H1 (cell line): Measurements from ENCODE around the gene BRAT1. TPM values are rescaled to one million over a fixed set of nuclear protein-coding genes. Genes with fewer than 3 reads are reported as not detected.
"Not testable (repeated sequence)": the region's sequence is repeated elsewhere in the genome, so short reads cannot be mapped to it uniquely, and the experiment has no call there.

Experiments
- CTCF ChIA-PET: fragments of 300-600 bp; sonication (Branson Sonifier 250); formaldehyde crosslinking; loops from one replicate; lab custom pipeline; 2021; ENCODE audit not compliant: partially characterized antibody; lab: Charles Lee
- POLR2A ChIA-PET: fragments of 300-600 bp; sonication (Branson Sonifier 250); formaldehyde crosslinking; loops from one replicate; lab custom pipeline; 2021; ENCODE audit warnings: inconsistent platforms; ENCODE audit not compliant: partially characterized antibody; lab: Charles Lee
- DNase-seq, 2 experiments: peaks; one replicate each; pipeline versions ENCODE4 v3.0.0 to v3.0.0-alpha.2; 2010 to 2022; ENCODE audit warnings: low spot score in 2 of 2, low read depth in 1 of 2, mixed read lengths in 1 of 2
- FAIRE-seq: peaks from 2 replicates; lab custom pipeline; 2011; peaks lifted over from hg19 to GRCh38; lab: Jason Lieb, UNC
- H2AFZ ChIP-seq: 2 replicates; pipeline ENCODE4 v1.8.1; 2012; ENCODE audit warnings: low read length, inconsistent platforms
- H2AK5ac ChIP-seq: 2 replicates; pipeline ENCODE4 v1.6.1; 2013; ENCODE audit warnings: low read depth, low read length
- H2BK120ac ChIP-seq: replicated peaks from 2 replicates; pipeline ENCODE3; 2013; ENCODE audit warnings: low read depth, low read length, inconsistent platforms
- H2BK12ac ChIP-seq: 2 replicates; pipeline ENCODE4 v1.6.1; 2013; ENCODE audit warnings: low read depth, low read length
- H2BK15ac ChIP-seq: 2 replicates; pipeline ENCODE4 v1.6.1; 2013; ENCODE audit warnings: low read length
- H2BK20ac ChIP-seq: 2 replicates; pipeline ENCODE4 v1.6.1; 2013; ENCODE audit warnings: low read length
- H2BK5ac ChIP-seq: 2 replicates; pipeline ENCODE4 v1.6.1; 2013; ENCODE audit warnings: low read depth, low read length
- H3K14ac ChIP-seq: 2 replicates; pipeline ENCODE4 v1.6.1; 2013; ENCODE audit warnings: inconsistent platforms; ENCODE audit not compliant: insufficient read length
- H3K18ac ChIP-seq: 2 replicates; pipeline ENCODE4 v1.6.1; 2013; ENCODE audit warnings: low read length; ENCODE audit errors: extremely low read depth
- H3K23ac ChIP-seq: 2 replicates; pipeline ENCODE4 v1.6.1; 2013; ENCODE audit warnings: inconsistent platforms; ENCODE audit not compliant: insufficient read length
- H3K23me2 ChIP-seq: 2 replicates; pipeline ENCODE4 v1.6.1; 2013; ENCODE audit warnings: low read depth, low read length
- H3K27ac ChIP-seq: 2 replicates; pipeline ENCODE4 v1.6.1; 2011; ENCODE audit warnings: low read depth, low read length, inconsistent platforms
- H3K27me3 ChIP-seq, 4 experiments: replicated peaks in 1 of 4; 1 replicate in 1 of 4; 2 replicates in 3 of 4; pipeline versions ENCODE4 v1.6.1 to v1.8.1; 2011 to 2013; ENCODE audit warnings: low read length in 3 of 4, mild to moderate bottlenecking in 3 of 4, inconsistent platforms in 2 of 4, mixed read lengths in 2 of 4, moderate library complexity in 1 of 4; ENCODE audit not compliant: control insufficient read depth in 3 of 4, insufficient read depth in 3 of 4; ENCODE audit errors: extremely low read depth in 1 of 4
- H3K36me3 ChIP-seq, 4 experiments: 2 replicates each; pipeline versions ENCODE4 v1.6.1 to v1.8.1; 2011 to 2013; ENCODE audit warnings: mild to moderate bottlenecking in 4 of 4, low read length in 3 of 4, moderate library complexity in 2 of 4, control low read depth in 1 of 4, inconsistent platforms in 1 of 4; ENCODE audit not compliant: insufficient read depth in 4 of 4, control insufficient read depth in 2 of 4
- H3K4ac ChIP-seq: replicated peaks from 2 replicates; pipeline ENCODE3; 2013; ENCODE audit warnings: low read length, low read depth, mixed read lengths, inconsistent platforms; ENCODE audit not compliant: insufficient read length
- H3K4me1 ChIP-seq, 4 experiments: replicated peaks in 1 of 4; 1 replicate in 1 of 4; 2 replicates in 3 of 4; pipeline versions ENCODE4 v1.6.1 to v1.8.1; 2011 to 2013; ENCODE audit warnings: low read length in 3 of 4, inconsistent platforms in 2 of 4, mixed read lengths in 1 of 4; ENCODE audit not compliant: insufficient read depth in 4 of 4, control insufficient read depth in 3 of 4
- H3K4me2 ChIP-seq, 2 experiments: 2 replicates each; pipeline versions ENCODE4 v1.6.1 to v1.8.1; 2011 to 2013; ENCODE audit warnings: low read depth in 2 of 2, low read length in 2 of 2, control low read depth in 1 of 2, inconsistent platforms in 1 of 2, mild to moderate bottlenecking in 1 of 2; ENCODE audit not compliant: insufficient read depth in 1 of 2
- H3K4me3 ChIP-seq, 4 experiments: fragments of 200-600, 300-600 bp in 1 of 4; sonication (generic), shearing (Covaris generic), sonication (Bioruptor Twin) in 1 of 4; 2 replicates each; pipeline versions ENCODE4 v1.5.1 to v1.8.1; 2011 to 2016; ENCODE audit warnings: low read length in 4 of 4, low read depth in 3 of 4, control low read depth in 2 of 4, inconsistent platforms in 2 of 4, mild to moderate bottlenecking in 2 of 4, mixed read lengths in 1 of 4, moderate library complexity in 1 of 4; ENCODE audit not compliant: insufficient read depth in 2 of 4; ENCODE audit errors: extremely low read depth in 1 of 4
- H3K56ac ChIP-seq: replicated peaks from 2 replicates; pipeline ENCODE3; 2013; ENCODE audit warnings: low read depth, mild to moderate bottlenecking, mixed read lengths, low read length, inconsistent platforms; ENCODE audit not compliant: insufficient read length
- H3K79me1 ChIP-seq: 2 replicates; pipeline ENCODE4 v1.6.1; 2013; ENCODE audit warnings: low read depth, low read length, control low read depth
- H3K79me2 ChIP-seq, 2 experiments: 2 replicates each; pipeline versions ENCODE4 v1.6.1 to v1.8.1; 2012 to 2013; ENCODE audit warnings: low read length in 2 of 2, mild to moderate bottlenecking in 2 of 2, inconsistent platforms in 1 of 2; ENCODE audit not compliant: insufficient read depth in 2 of 2, control insufficient read depth in 1 of 2
- H3K9ac ChIP-seq, 4 experiments: replicated peaks in 1 of 4; 1 replicate in 1 of 4; 2 replicates in 3 of 4; pipeline versions ENCODE4 v1.6.1 to v1.8.1; 2011 to 2013; ENCODE audit warnings: low read depth in 3 of 4, low read length in 3 of 4, control low read depth in 2 of 4, mild to moderate bottlenecking in 2 of 4, moderate library complexity in 2 of 4, inconsistent platforms in 1 of 4; ENCODE audit errors: extremely low read depth in 1 of 4
- H3K9me3 ChIP-seq, 2 experiments: 2 replicates each; pipeline versions ENCODE4 v1.6.1 to v1.8.1; 2012 to 2013; ENCODE audit warnings: mild to moderate bottlenecking in 2 of 2, moderate library complexity in 2 of 2, control low read depth in 1 of 2, inconsistent platforms in 1 of 2, low read depth in 1 of 2, low read length in 1 of 2, mixed read lengths in 1 of 2; ENCODE audit not compliant: insufficient read depth in 2 of 2
- H4K20me1 ChIP-seq, 2 experiments: replicated peaks in 1 of 2; 2 replicates each; pipeline versions ENCODE3 to v1.8.1; 2011 to 2013; ENCODE audit warnings: inconsistent platforms in 2 of 2, low read length in 2 of 2, mild to moderate bottlenecking in 1 of 2; ENCODE audit not compliant: insufficient read depth in 2 of 2, control insufficient read depth in 1 of 2
- H4K5ac ChIP-seq: 2 replicates; pipeline ENCODE4 v1.6.1; 2013; ENCODE audit warnings: low read length, low read depth, mixed read lengths, inconsistent platforms; ENCODE audit not compliant: insufficient read length
- H4K8ac ChIP-seq: 2 replicates; pipeline ENCODE4 v1.8.0; 2013; ENCODE audit warnings: mild to moderate bottlenecking, moderate library complexity, low read length, inconsistent platforms; ENCODE audit not compliant: insufficient read depth; ENCODE audit errors: extremely low read depth
- H4K91ac ChIP-seq: replicated peaks from 2 replicates; pipeline ENCODE3; 2013; ENCODE audit warnings: low read length, mixed read lengths, inconsistent platforms; ENCODE audit not compliant: insufficient read length
- POLR2A ChIP-seq, 2 experiments: IDR thresholded peaks; 1 replicate in 1 of 2; 2 replicates in 1 of 2; pipeline ENCODE4 v1.6.1; 2011; ENCODE audit warnings: low read depth in 2 of 2, low read length in 2 of 2, mild to moderate bottlenecking in 2 of 2; ENCODE audit errors: control extremely low read depth in 1 of 2
- POLR2AphosphoS5 ChIP-seq: IDR thresholded peaks from 2 replicates; pipeline ENCODE4 v1.6.1; 2011; ENCODE audit warnings: low read depth, low read length
- WGBS, 2 experiments: shearing (Covaris generic) in 1 of 2; methylation state at CpG; one replicate each; pipeline versions ENCODE4 v1.1.6 to v1.1.7; 2013 to 2015; ENCODE audit warnings: low lambda C conversion rate in 2 of 2, mixed read lengths in 2 of 2, inconsistent platforms in 1 of 2, low coverage in 1 of 2, missing lambda C conversion rate in 1 of 2; ENCODE audit not compliant: insufficient replicate concordance in 2 of 2, insufficient coverage in 1 of 2, insufficient read length in 1 of 2; ENCODE audit errors: extremely low coverage in 1 of 2, missing lambda C conversion rate in 1 of 2; 5-methylcytosine and 5-hydroxymethylcytosine counted together
- polyA plus RNA-seq, 7 experiments: library from polyadenylated mRNA; depleted of rRNA in 3 of 7; stranded (reverse) in 5 of 7; unstranded in 2 of 7; fragments of >200 nt in 5 of 7; fragments of 200-250 nt in 2 of 7; gene quantifications; 1 replicate in 5 of 7; 2 replicates in 1 of 7; 4 replicates in 1 of 7; pipeline versions ENCODE4 v1.2.1 to v1.2.3, GENCODE V29; 2011 to 2013; ENCODE audit warnings: missing spikeins in 2 of 7, mixed read lengths in 2 of 7
- total RNA-seq: library from RNA; stranded (reverse); fragmentation: NEBNext Ultra II Directional; extraction: Animal tissue kit (Norgen Biotek cat#: 25700); gene quantifications from 2 replicates; pipeline ENCODE4 v1.2.1, GENCODE V29; 2021

BRAT1 gene
- total and polyA plus RNA-seq, 2 of the 8 experiments (the other 6 are each of a cell fraction or from before 2014, with no cell fraction given) = 36.8 to 42.3 TPM

DNA sequence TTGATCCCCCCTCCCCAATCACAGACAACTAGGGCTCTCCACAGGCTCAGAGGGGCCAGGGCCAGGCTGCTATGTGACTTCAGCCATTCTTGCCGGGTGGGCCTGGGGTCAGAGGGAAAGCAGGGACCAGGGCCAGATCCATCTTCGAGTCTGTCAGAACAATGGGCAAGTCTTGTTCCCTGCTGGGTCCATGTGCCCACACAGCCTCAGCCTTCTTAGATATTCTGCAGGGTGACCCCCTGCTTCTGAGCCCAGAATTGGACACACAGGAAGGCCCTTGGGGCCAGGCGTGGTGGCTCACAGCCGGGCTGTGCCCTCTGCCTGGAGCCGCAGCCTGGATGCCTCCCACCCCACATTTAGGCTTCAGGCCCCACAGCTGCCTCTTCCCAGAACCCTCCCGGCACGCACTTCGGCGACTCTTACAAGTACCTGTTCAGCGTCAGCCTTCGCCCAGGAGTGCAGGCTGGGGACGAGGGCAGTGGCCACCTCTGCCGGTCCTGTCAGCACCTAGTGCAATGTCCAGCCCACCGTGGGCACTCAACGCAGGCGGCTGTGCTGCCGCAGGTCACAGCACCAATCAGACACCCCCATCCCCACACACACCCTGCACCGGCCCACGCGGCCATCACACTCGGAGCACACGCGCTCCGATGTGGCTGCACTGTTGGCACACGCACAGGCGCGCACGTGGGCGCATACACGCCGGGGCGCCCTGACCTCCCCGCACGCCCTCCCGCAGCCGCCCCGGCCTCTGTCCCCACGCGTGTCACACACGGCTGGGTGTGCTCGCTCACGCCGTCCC is 24.1 kb downstream of the BRAT1 start:
- H2BK20ac ChIP-seq, H3K9me3 ChIP-seq, H3K4me2 ChIP-seq, H3K56ac ChIP-seq, CTCF ChIA-PET, H2AFZ ChIP-seq, H3K79me1 ChIP-seq, H3K79me2 ChIP-seq, H3K4me3 ChIP-seq, H3K9ac ChIP-seq, H2BK120ac ChIP-seq, H2BK15ac ChIP-seq, H3K4ac ChIP-seq, H3K23me2 ChIP-seq, H3K27ac ChIP-seq, FAIRE-seq, H3K23ac ChIP-seq, H4K91ac ChIP-seq, H4K5ac ChIP-seq, H3K27me3 ChIP-seq, H3K14ac ChIP-seq, DNase-seq: not testable (repeated sequence)
- Histone ChIP-seq H2AK5ac (0 out of 2 replicates have a peak overlapping the region, but pooled peaks have one; percentile 53), H3K4me1 (peaks cover 0 to 23% (median 6%) of the 10 kb centered on the region in 4 experiments; a peak in 5 of 7 replicates), H3K18ac (peak overlapping the region; percentile 60), H4K20me1 (peaks cover 7 to 11% of the 10 kb centered on the region in 2 experiments), H2BK12ac (0 out of 2 replicates have a peak overlapping the region, but pooled peaks have one; percentile 27), H4K8ac (peak overlapping the region; percentile 18; the same call in 1 of the 2 replicates), H2BK5ac (peak overlapping the region; percentile 49; the same call in 1 of the 2 replicates), H3K36me3 (peaks cover 7 to 18% (median 13%) of the 10 kb centered on the region in 4 experiments; a peak in 5 of 8 replicates)
- POLR2A ChIA-PET = interaction anchor here (1.5 to 8.2 kb wide), 2 partner anchors 10 to 57 kb away, joined by 5 to 68 read pairs; no protein-coding TSS in a partner anchor
- WGBS, 2 experiments = 92% methylated on average over 25 of the region's 43 CpGs; no CpG with 5 or more reads in 1 of the 2 experiments
- TF ChIP-seq POLR2AphosphoS5 (peak; percentile 38; the same call in 1 of the 2 replicates), POLR2A (IDR thresholded peaks at IDR 0.05; ENCODE audit: control extremely low read depth in 1 of 2, low read depth in 2 of 2, low read length in 2 of 2) (0 out of 3 replicates have a peak, but pooled peaks of 1 of the 2 experiments have one; percentile 43)
